Right kidney (tissue), 1 donor: ENCODE results near the gene LGALS7.
A peak's percentile ranks its signal among the peaks of the same experiment; 100 is the strongest.
"Not testable (repeated sequence)": the region's sequence is repeated elsewhere in the genome, so short reads cannot be mapped to it uniquely, and the experiment has no call there.

Source experiments
- DNase-seq: peaks from one replicate; pipeline ENCODE4 v3.0.0-alpha.2; 2016

Gene LGALS7

GRCh38 chr19:38800577-38801347 is 27.4 kb upstream of the LGALS7 start:
- no peak for DNase-seq

- no peak for DNase-seq
These were observed 25.8 kb upstream of the LGALS7 start for GRCh38 chr19:38799104-38799503.

- not testable (repeated sequence) for DNase-seq
These were observed 24.5 kb upstream of the LGALS7 start for GRCh38 chr19:38797781-38798180.

GRCh38 chr19:38796154-38796553 is 22.8 kb upstream of the LGALS7 start:
- no peak for DNase-seq

- no peak for DNase-seq
These were observed 22.2 kb upstream of the LGALS7 start for GRCh38 chr19:38795549-38795948.

- no peak for DNase-seq
These were observed 20.4 kb upstream of the LGALS7 start for GRCh38 chr19:38793671-38794070.

- DNase-seq, result no peak
These were observed 19.9 kb upstream of the LGALS7 start for GRCh38 chr19:38793177-38793576.

GRCh38 chr19:38792250-38793111 is 19.2 kb upstream of the LGALS7 start:
- DNase-seq, result peak; percentile 59

- not testable (repeated sequence) for DNase-seq
These were observed 18.2 kb upstream of the LGALS7 start for GRCh38 chr19:38791451-38792064.

- not testable (repeated sequence) for DNase-seq
These were observed 17.4 kb upstream of the LGALS7 start for GRCh38 chr19:38790507-38791403.

GRCh38 chr19:38788478-38789243 is 15.3 kb upstream of the LGALS7 start, which contains the start of gene LGALS7B:
LGALS7B (plus strand) TSS chr19:38789200; CDS start chr19:38789227, 27 bp downstream.
- DNase-seq, result no peak

- DNase-seq, result no peak
These were observed 13.4 kb upstream of the LGALS7 start for GRCh38 chr19:38786572-38787265.

GRCh38 chr19:38786061-38786460 is 12.7 kb upstream of the LGALS7 start:
- not testable (repeated sequence) for DNase-seq

- DNase-seq, result no peak
These were observed 11.9 kb upstream of the LGALS7 start for GRCh38 chr19:38785187-38785699.

GRCh38 chr19:38784224-38784623 is 10.9 kb upstream of the LGALS7 start:
- DNase-seq, result no peak

- not testable (repeated sequence) for DNase-seq
These were observed 8.9 kb upstream of the LGALS7 start for GRCh38 chr19:38782212-38782611.

- DNase-seq, result no peak
These were observed 7.7 kb upstream of the LGALS7 start for GRCh38 chr19:38781058-38781457.

GRCh38 chr19:38780443-38780842 is 7.1 kb upstream of the LGALS7 start:
- no peak for DNase-seq

GRCh38 chr19:38778733-38779132 is 5.4 kb upstream of the LGALS7 start:
- DNase-seq, result no peak
